ENCODE measurements around the gene AFMID.
"Not testable (repeated sequence)": the region's sequence is repeated elsewhere in the genome, so short reads cannot be mapped to it uniquely, and the experiment has no call there.

AFMID gene

DNA sequence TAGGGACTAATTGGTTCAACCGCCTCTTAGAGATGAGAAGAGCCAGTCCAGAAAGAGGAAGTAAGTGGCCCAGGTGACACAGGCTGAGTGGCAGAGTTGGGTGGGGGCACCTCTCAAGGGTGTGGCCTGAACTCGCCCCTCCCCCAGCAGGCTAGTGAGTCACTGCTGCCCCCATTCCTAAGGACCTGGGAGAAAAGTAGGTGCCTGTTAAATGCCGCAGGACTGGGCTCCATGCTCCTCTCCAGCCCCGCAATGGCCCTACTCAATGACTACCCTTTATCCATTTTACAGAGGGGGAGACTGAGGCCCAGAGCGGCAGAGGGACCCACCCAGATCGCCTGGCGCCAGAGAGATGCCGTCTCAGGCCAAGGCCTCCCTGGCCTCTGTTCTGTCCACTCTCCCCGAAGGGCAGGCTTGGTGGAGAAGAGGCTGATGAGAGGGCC lies 52.3 kb downstream of the AFMID start:
- no peak for DNase-seq

DNA sequence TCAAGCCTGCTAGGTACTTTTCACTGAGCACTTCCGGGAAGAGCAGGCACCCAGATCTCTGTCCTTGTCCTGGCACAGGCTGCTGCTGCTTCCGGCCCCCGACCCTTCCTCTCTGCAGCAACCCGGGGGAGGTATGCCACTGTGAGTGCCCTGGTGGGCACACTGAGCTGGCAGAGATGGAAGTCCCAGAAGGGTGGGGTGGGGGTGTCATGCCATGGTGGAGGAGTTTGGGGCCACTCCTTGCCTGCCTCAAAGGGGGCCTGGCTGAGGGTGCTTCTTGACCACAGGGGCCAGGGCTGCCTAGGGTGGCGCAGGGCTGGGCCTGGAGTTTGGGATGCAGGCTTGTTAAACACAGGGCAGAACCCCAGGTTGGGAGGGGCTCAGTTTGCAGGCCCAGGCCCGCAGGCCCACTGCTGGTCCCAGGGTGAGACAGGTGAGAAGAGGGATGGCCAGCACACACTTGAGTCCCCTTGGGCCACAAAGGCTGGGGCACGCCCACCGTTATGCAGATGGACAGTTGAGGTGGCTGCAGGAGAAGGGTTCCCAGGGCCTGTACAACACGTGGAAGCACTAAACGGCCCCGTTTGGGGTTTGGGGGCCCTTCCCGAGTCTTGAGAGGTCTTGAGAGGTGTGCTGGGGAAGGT lies 53.0 kb downstream of the AFMID start:
- no peak for DNase-seq

DNA sequence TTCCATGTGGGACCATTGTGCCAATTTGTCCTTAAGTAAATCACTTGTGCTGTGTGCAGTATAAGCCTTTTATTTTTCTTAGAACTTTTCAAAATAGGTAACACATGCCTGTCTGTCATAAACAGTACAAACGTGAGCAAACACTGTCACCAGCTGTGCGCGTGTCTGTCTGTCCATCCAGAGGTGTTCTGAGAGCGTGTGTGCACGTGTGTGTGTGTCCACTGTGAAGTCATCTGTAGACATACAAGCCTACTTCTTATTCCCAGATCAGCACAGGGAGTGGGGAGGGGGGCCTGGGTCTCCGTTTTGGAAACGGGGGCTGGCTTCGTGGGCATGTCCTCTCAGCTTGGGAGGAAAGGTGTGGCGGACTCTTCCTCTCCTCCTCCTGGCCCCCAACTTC lies 53.7 kb downstream of the AFMID start:
- no peak for DNase-seq

DNA sequence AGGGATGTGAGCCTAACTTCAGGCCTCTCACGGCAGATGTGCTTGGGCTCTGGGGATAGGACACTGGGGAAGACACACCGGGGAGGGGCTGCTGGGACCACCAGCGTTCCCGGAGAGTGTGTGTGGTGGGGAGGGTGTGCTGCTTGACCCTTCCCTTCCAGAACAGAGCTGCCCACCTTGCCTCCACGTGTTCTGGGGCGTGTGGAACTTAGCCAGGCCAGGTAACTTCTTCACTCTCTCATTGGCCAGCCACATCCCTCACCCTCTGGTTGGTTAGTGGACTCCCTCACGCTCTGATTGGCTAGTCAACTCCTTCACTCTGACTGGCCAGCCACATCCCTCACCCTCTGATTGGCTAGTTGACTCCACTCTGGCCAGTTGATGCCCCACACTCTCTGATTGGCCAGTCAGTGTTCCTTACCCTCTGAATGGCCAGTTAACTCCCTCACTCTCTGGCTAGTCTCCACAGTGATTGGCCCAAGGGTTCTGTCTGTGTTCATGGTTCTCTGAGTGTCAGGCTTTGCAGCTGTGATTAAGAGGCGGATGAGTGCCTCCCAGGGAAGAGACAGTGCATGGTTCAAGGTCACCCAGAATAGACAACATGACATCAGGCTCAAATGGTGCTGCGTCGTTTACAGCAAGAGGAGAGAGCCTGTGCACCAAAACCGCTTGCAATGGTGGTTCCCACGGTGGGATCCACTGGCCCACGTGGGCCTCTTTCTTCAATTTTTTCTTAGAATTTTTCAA lies 54.3 kb downstream of the AFMID start:
- peak; percentile 88 to 93 for DNase-seq

DNA sequence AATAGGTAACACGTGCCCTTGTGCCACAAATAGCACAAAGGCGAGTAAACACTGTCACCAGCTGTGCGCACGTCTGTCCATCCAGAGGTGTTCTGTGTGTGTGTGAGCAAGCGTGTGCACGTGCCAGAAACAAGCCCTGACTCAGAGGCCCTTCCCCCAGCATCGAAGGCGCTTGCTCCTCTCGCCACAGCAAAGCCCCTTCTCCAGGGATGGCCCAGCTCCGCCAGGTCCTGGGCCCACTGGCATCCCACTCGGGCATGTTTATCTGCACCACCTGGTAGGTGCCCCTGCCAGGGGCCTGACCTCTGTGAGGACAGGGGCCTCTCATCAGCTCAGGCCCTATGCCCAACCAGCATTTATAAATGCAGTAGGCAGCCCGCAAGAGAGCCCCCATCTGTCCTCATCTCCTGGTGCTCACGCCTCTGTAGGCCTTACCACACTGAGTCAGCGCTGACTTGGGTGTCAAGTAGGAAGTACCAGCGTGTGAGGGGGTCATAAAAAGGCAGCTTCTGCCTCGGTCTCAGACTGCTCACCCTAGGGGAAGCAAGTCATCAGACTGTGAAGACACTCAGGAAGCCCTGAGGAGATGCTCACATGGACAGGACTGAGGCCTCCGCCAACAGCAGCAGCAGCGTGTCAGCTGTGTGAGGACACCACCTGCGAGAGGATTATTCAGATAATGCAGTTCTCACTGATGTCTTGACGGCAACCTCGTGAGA lies 55.0 kb downstream of the AFMID start:
- no peak for DNase-seq

DNA sequence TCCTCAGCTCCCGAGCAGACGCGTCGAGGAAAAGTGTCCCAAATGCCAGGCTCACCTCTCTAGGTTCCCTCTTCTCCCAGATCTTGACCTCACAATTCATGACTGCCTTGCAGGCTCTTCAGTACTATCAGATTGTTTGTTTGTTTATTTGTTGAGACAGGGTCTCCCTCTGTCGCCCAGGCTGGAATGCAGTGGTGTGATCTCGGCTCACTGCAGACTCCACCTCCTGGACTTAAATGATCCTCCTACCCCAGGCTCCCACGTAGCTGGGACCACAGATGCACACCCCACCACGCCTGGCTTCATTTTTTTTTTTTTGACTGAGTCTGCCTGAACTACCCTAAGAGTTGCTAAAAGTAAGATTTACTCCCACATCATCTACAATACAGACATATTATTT lies 60.1 kb downstream of the AFMID start:
- DNase-seq = no peak

DNA sequence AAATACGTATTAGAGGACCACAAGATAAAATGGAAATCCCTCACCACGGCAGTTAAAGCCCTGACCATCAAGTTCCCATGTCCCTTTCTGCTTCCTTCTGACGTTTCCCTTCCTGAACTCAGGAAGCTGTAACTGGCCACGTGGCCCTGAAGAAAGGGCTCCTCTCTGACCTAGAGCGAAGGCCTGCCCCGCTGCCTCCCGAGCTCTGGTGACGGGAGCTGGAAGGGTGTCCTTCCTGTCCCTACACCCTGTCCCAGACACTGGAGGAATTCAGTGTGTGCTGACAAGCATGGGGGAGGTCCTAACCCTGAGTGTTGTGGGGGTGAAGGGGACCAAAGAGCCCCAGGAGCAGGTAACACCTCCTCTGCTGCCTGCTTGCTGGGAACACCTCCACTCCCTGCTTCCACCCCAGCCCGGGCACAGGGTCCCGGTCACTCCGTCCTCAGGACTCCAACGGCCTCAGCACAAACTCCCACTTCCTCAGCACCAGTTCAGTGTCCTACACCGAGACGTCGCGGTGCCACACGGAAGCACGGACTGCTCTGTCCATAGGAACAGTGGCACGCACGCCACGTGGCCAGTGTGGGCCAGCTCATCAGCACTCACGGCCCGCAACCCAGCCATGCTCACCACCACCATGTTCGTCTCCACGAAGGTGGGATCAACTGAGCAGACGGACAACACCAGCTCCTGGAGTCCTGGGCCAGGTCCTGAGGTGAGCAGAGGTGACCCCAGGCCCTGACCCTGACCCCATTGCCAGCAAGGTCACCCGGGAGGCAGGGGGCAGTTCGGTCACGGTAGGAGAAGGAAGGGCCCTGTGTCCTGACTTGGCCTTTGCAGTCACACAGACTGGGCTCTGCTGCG lies 61.1 kb downstream of the AFMID start:
- DNase-seq = no peak

DNA sequence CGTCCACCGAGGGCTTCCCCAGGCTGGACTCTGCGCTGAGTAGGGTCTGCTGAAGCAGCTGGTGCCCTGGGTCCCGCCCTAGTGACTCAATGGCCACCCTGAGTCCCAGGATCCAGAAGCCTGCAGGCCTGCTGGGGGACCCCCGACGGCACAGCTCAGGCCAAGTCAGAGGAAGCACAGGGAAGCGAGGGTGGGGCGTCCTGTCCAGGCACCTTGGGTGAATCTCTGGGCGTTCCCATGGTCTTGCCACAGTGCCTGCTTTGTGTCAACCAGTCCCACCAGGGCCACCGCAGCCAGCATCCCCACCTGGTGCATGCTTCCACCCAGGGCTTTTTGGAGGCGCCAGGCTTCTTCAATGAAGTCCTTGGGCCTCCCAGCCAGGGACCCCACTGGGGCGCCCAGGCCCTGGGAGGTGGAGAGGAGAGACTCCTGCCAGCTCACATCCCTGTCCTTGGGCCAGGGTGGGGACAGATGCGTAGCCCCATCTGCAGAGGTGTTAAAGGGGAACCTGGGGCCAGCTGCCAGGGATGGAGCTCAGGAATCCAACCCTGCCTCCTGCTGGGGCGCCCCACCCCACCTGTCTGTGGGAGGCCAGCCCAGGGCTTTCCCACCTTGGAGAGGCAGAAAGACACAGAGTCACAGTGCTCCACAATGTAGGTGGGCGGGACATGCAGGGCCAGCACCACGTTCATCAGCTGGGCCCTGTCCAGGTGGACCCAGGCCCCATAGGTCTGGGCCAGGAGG lies 62.1 kb downstream of the AFMID start:
- DNase-seq = no peak

DNA sequence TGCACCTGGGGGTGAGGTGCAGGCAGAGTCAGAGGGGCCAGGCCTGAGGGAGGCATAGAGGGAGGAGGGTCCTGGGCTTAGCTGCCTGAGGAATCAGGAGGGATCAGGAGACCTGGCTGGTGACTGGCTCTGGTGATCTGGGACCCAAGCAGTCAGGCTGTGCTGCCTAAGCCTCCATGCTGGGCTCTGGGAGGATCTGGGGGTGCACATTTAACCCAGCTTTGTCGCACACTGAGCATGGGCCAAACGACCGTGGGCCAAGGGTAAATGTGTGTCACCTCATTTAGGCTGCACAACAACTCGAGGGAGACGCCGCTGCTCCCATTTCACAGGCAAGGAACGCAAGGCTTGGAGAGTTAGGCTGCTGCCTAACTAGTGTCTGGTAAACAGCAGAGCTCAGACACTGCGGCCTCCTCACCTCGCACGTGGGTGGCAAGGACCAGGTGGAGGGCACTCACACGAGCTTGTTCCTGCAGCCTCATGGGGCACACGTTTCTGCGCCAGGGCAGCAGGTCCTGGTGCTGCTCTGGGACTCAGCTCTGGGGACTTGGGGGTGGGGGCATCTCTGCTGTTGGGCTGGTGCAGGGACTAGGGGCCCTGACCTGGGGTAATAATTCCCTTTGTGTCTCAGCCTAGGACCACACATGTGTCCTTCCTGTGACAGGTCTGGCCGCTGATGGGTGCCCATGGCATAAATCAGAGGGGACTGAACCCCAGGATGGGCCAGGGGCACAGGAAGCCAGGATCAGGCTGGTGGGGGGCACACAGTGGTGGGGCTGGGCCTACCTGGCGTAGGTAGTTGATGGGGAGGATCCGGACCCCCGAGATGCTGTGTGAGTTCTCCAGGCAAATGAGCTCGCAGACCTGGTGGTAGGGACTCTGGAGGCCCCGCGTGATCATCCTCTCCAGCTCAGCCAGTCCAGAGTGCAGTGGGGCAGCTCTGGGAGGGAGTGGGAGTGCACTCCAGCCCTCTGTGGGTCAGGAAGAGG lies 63.0 kb downstream of the AFMID start:
- no peak for DNase-seq

DNA sequence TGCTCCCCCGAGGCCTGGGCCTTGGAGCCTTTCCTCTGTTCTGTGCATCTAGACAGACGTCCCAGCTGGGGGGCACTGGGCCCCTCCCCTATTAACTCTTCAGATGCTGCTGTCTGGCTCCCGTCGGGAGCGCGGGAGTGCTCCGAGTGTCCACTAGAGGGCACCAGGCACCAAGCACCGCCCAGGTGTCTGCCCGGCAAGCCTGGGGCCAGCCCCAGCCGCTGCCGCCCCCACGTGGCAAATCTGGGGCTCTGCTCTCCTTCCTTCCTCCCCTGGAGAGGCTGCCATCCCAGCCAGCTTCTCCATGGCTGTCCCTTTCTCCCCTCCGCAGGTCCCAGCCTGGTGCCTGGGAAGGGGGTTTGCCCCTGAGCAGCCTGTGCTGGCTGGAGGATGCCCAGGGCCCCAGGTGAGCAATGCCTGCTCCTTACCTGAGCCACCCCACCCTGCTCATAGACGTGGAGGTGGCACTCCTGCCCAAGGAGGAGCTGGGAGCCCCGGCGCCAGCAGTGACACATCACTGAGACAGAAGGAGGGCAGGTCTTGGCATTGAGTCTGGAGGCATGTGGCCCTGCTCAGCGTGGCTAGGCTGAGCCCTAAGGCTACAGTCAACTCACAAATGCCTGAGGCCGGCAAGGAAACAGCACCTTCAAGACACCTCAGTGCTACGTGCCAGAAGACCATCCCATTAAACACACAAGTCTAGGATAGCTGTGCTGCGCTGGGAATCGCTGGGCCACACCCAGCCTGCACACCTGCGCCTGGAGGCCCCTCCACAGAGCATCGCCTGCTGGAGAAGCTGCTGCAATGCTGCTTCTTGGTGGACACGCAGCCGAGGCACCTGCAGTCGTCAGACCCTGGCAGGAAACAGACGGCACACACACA lies 64.0 kb downstream of the AFMID start:
- DNase-seq = peak; percentile 75 to 89

DNA sequence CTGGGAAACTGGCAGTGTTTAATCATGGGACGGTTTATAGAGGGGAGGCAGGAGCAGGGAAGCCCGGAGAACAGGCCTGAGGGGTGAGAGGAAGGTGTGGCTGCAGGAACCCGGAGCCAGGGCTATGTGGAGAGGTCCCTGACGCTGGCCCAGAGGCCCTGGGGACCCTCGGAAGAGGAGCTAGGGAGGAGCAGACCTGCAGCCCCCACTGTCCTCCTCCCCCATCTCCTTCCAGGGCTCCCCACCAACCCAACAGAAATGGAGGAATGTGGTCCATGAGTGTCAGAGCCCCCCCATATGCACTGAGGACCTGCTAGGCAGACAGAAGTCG lies 64.6 kb downstream of the AFMID start:
- DNase-seq = no peak

DNA sequence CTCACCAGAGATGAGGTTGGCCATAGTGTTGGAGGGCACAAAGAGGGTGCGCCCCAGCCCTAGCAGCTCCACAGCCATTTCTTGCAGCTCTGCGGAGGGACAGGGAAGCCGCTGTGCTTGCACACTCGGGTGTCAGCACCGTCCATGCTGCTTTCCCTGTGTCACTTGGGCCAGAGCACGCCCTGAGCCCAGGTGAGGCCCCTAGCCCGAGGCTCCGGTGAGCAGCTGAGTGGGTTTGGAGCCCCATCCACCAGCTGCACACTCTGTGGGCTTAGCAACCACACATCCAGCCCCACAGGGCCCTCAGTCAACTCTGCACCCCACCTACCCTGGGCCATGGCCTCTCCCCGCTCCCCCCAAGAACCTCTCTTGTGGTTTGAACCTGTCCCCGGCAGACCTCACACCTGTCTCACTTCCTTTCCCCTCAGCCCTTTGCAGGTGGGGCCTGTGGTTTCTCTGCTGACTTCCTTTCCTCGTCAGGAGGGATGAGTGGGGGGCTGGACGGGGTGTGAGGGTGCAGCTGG lies 65.0 kb downstream of the AFMID start:
- DNase-seq = no peak

DNA sequence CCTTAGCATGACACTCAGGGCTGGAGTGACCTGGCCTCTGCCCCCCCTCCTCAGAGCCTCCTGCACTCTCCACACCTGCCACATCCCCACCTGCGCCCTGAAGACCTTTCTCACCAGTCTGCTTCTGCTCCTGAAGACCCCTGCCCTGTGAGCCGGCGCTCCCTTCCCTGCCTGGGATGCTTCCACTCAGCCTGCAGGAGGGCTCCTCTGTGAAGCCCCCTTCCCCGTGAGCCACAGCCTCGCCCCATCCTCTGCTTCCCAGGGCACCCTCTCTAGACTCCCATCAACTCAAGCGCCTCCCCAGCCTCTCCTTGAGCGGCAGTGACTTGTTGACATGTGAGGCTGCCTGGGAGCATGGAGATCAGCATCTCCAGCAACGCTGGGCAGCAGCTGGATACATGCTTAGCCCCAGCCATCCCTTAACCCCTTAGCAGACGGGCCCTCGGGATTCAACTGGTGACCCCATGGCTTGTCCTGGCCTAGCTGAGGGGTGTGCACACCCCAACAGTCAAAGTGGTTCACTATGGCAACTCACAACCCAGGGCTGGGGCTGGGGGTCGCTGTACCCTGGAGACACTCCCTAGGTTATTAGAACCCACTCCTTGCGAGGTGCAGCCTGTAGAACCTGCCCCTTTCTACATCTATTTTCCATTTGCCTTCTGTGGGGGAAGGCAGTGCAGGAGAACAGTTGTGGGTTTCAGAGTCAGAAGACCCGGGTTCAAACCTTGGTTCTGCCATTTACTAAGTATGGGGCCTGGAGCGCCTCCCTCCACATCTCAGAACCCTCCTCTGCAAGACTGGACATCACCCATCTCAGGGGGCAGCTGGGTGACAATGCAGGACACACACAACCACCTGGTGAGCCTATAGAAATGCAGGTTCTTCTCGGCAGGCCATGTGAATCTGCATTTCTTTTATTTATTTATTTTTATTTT lies 65.8 kb downstream of the AFMID start:
- DNase-seq = no peak

DNA sequence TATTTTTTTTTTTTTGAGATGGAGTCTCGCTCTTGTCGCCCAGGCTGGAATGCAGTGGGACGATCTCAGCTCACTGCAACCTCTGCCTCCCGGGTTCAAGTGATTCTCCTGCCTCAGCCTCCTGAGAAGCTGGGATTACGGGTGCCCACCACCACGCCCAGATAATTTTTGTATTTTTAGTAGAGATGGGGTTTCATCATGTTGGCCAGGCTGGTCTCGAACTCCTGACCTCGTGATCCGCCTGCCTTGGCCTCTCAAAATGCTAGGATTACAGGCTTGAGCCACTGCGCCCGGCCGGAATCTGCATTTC lies 66.4 kb downstream of the AFMID start:
- not testable (repeated sequence) for DNase-seq

DNA sequence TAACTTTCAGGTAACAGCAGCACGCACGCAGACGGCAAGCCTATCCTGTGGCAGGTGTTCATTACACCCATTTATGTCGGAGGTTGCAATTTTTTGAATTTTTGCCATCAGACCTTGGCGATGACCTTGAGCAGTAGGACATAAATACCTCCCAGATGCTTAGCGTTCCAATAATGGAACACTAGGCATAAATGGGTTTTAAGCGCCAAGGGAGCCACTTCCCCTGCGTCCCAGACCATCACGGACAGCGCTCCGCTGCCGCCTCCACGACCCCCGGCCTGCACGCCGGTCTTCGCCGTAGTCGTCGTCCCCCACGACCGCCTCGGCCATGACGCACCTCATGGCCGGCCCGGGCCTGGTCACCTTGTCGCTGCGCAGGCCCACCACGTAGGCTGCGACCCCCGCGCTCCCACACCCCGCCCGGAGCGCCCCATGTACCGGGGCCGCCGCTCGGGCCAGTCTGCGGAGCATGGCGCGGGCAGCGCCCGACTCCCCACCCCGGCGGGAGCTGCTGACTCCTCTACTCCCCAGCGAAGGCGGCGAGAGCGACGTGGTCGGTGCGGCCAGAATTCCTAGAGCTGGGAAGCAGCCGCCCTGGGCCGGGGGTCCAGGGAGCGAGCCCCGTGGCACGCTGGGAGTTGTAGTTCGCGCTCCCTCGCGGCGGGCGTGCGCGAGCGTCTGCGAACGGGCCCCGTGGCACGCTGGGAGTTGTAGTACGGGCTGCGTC lies 66.9 kb downstream of the AFMID start:
- DNase-seq = peak; percentile 51 to 84

DNA sequence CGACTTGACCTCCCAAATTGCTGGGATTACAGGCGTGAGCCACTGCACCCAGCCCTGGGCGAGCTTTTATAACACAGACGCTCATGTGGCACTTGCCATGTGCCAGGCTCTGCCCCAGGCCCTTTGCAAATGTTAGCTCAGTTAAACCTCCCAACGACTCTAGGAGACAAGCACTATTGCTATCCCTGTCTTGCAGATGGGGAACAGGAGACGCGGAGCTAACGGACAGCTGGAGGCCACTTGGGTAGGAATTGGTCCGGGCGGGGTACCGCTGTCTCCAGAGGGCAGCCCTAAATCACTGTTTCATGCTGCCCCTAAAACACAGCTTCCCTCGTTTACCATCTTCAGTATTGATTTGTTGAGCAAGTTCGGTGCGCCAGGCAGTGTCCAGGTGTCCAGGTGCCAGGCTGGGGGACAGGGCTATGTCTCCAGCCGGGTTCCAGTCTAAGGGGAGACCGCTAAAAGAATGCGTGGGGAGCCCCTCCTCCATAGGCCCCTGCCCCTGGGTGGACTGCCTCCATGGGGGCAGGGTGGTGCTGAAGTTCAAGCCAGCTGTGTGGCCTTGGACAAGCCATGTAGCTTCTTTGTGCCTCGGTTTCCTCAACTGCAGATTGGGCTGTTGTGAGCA lies 68.0 kb downstream of the AFMID start:
- no peak for DNase-seq

DNA sequence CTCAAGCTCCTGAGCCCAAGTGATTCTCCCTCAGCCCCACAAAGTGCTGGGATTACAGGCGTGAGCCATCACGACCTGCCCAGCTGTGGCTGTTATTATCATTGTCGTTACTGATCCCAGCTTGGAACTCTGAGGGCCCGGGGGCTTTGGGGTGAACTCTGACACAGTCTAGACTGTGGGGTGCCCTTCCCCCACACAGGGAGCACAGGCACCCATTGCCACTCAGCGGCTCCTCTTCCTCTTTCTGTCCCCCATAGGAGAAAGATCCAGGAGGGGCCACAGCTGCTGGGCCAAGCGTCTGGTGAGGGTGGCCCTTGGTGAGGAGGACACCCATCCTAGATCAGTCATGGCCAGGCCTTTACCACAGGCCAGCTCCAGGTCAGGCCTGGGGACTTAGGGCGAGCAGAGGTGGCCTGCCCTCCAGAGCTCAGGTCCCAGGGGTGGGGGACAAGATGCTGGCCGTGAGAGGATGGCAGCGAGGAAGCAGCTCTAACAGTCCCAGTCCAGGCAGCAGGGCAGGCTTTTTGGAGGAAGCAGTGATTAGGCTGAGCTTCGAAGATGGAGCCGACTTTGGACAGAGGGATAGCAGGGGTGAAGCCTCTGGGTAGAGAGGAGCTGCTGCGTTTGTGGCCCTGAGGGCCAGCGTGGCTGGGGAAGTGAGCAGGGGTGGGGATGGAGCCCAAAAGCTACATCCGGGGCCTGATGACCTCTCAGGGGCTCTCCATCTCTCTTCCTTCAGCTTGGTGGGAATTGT lies 69.0 kb downstream of the AFMID start:
- DNase-seq = no peak
